Fibroblast of skin of left quadriceps (primary cell): ENCODE data around the gene RPL3.
A peak's percentile ranks its signal among the peaks of the same experiment; 100 is the strongest.
"Not testable (repeated sequence)": the region's sequence is repeated elsewhere in the genome, so short reads cannot be mapped to it uniquely, and the experiment has no call there.

ENCODE experiments used
- DNase-seq, 2 experiments: peaks; one replicate each; pipeline ENCODE4 v3.0.0-alpha.2; 2013; ENCODE audit warnings: low read depth in 2 of 2

Gene RPL3

DNA sequence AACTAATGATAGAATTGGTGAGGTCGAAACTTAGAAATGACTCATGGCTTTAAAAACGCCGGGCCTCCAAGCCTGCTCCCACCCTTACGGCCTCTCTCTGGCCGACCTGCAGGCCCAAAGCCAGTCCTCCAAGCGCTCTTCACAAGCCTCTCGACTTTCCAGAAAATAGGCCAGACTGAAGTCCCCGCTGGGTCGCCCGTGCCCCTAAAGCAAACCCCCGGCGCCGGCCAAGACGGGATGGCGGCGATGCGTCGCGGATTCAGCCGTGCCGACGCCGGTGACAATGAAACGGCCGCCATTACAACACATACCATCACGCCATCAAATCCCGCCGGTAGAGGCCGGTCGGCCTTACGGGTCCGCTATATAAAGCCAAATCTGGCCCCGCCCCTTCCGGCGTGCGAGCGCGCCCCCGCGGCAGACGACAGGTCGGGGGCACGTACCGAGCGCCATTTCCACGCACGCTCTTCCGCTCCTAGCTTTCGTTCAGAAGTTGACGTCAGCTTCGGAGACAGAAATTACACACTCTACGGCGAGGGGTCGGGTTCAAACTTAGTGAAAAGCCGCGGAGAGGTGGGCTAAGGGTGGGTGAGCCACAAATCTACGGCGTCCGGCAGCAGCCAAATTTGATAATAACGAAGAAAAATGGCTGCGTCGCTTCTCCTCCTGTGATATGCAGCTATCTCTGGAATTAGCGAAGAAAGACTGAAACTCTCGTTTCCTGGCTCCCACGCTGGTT lies at the start of gene RPL3:
Gene RPL3, minus strand, starts transcription at position 340 of the 739 bp plus-strand sequence. Its CDS starts 26 bp downstream, at position 314.
- peak; percentile 99 to 100 for DNase-seq

DNA sequence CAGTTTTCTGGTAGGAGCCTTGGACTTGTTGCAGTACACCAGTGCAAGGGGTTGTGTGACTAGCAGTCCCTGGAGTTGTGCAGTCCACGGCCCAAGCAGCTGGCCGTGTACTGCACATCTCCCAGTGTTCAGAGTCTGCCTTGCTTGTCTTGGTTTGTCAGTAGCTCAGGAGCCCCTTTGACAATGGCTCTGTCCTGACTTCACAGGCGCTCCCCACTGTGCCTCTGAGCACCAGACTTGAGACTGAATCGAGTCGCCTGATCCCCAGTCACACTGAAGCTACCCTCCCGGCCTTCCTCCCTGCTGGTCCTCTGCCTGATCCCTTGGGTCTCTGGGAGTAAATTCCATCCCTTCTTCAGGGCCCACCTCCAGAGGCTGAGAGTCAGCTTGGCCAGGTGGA lies 49.8 kb upstream of the RPL3 start:
- DNase-seq = no peak

DNA sequence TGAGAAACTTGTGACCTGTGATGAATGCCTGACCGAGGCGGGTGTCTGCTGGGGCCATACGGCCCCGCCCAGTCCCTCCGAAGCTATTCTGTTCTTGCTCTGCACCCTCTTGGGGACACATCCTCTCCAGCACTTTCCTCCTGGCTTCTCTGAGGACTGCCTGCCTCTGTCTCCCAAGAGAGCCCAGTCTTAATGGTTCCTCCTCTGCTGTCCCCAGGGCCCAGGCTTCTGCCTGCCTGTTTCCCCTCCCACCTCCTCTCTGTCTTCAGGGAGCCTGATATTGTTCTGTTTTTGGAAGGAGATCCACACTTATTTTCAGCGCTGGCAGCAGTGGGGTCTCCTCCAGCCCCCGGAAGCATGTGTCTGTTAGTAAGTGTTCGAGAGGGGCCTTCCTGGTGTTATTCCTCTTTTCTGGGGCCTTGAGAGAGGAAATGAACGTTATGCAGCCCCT lies 49.1 kb upstream of the RPL3 start:
- no peak for DNase-seq

DNA sequence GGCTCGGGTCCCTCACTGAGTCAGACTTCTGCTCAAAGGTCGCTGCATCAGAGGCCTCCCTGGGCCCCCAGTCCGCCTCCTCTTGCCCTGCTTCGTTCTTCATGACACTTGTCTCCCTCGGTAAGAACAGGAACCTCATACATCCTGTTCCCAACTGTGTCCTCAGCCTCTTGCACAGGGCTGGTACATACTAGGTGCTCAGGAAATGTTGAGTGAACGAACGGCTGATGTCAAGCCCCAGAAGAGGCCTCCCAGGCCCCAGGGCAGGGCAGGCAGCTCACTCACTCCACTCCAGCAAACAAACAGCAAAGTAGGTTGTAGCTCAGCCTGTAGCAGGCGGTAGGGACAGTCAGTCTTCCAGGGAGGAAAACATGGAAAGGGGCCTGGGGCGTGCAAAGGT lies 47.6 kb upstream of the RPL3 start:
- DNase-seq = no peak

DNA sequence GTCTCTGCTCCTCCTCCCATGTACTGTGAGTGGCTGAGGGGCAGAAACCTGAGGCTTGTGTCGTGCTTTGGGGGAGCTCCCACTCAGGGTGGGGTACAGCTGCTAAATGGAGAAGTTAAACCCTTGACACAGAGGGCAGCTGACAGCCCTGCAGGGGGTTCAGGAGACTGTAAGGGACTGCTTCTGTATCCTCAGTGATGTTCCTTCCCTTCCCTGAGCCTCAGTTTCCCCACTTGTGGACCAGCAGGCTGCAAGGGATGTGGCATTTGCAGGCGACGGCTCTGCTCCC lies 46.0 kb upstream of the RPL3 start:
- no peak for DNase-seq

DNA sequence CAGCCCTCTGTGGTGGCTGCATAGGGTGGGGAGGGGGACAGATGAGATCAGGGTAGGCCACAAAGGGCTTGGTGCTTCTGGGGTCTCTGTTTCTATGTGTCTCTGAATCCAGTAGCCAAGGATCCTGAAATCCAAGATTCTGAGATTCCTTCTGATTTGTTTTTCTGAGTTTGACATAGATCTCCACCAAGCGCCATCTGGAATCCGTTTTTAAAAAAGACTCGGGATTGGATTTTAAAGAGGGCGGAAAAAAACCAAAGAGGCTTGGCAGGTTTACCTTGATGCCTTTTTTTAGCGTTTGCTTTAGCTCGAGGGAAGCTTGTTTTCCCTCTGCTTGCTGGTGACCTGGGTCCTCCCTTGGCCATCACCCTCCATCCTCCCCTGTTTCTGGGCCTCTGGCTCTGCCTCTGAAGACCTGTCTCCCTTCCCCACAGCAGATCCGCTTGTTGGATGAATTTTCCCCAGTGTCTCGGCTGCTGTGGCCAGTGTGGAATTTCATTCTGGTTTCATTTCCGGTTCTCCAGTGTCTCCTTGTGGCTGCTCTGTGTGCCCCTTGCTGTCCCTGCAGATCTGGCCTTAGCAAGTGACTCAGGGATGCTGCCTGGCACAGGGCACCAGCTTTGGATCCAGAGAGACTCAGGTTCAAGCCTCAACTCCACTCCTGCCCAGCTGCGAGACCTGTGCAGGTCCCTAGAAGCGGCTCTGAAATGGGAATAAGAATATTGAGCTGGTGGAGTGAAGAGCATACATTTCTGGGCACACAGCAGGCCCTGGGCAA lies 45.5 kb upstream of the RPL3 start:
- no peak for DNase-seq

DNA sequence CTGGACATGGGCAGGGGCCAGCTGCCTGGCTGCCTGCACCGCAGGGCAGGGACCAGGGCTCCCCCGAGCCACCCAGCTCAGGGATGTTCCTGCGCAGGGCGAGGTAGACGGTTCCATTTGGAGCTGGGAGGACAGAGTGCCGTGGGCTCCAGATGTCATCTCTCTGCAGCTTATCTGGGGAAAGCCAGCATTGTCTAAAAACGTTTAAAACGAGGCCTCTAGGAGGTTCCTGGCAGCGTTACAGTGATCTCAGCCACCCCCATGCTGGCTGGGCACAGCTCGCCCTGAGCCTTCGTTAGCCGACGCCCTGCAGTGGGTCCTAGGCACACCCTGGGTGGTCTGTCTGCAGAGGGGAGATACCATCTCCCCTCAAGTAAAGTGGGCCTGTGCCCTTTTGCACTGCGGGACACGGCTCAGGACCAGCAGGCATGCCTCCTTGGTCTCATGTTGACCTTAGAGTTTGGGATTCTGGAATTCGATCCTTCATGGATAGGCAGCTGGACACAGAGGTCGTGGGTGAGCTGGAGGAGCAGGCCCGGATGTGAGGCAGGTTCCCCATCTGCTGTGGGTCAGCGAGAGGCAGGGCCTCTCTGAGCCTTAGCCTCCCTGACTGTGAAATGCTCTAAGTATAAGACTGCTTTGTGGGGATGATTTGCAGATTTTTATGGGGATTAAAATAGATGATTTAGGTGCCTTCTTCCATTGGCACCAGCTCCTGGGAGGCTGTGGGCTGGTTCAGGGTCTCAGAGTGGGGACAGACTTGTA lies 44.5 kb upstream of the RPL3 start:
- DNase-seq = no peak

DNA sequence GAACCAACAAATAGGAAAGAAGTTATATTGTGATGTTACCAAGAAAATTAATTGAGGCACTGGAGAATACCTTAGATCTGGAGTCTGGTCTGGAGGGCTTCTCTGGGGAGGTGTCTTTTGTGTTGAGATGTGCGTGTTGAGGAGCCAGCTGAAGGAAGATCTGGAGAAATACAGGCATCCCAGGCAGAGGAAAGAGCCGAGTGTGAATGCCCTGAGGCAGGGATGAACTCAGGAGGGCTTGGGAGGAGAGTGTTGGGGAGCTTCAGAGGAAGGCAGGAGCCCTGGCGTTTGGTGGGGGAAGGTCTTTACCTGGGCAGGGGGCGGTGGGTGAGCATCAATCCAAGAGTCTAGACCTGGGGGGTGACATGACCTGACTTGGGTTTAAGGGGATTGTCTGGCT lies 43.5 kb upstream of the RPL3 start:
- no peak for DNase-seq

DNA sequence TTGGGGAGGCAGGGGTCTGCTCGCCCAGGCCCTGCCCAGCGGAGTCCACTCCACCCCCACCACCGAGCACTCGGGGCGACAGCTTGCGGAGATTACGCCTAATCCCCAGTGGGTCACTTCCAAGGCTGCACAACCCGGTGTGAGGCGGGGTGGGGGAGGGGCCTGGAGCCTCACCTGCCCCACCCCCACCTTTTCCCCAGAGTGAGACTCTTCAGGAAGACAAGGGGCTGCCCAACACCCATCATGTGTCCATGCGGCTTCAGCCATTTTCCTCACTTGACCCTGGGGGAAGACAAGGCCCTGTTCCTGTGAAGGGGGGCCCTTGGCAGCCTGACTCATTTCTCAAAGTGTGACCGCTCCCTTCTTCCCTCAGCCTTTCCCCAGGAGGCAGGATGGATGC lies 42.8 kb upstream of the RPL3 start:
- DNase-seq = no peak

DNA sequence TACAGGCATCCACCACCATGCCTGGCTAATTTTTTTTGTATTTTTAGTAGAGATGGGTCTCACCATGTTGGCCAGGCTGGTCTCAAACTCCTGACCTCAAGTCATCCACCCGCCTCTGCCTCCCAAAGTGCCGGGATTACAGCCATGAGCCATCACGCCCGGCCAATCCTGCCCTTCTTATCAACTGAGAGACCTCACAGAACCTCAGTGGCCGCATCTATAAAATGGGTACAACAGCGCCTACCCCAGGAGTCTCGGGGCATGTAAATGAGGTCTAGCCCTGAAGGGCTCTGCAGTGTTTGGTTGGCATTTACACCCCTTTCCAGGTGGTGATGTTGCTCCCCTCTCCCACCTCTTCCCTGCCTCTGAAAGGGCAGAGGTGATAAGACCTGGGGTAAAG lies 42.1 kb upstream of the RPL3 start:
- no peak for DNase-seq

DNA sequence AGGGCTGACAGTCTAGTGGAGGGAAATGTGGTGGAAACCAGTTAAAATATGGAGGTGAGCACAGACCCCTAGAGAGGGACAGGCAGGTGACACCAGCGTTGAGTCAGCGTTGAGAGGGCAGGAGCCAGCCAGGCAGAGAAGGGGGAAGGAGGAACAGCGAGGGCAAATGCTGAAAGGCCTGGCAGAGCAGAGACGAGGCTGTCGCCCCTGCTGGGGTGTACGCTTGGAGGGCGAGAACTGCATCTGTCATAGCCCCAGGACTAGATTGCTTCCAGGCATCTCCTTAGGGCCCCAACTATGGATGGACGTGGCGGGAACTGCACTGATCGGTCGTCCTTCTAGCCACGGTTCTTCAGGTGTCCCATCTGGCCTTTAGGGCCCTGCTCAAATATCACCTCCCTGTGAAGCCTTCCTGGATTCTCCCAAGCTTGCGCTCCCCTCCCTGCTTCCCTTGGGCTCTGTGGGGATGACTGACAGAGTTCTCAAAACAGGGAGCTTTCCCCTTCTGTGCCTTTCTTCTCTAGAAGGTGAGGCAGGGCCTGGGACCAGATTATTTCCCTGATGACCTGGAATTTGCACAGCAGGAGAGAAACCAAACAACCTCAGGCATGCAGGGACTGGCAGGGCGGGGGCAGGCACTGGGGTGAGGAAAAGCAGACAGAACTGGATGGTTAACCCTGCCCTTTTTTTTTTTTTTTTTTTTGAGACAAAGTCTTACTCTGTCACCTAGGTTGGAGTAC lies 41.4 kb upstream of the RPL3 start:
- DNase-seq = no peak

DNA sequence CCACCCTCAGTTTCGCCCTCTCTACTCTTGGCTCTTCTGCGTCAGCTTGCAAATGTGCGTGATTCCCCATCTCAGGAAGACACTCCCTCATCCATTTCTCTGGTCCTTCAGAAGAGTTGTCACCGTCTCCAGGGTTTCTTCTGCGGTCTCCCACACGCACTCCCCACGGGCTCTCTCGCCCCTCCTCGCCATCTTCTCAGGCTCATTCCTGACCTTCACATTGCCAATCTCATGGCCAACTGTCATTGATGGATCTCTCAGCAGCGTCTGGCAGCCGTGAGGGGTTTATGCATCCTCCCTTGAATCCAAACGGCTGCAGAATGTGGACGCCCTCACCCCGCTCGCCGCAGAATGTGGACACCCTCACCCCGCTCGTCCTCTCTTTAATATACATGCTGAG lies 40.8 kb upstream of the RPL3 start:
- DNase-seq = no peak

DNA sequence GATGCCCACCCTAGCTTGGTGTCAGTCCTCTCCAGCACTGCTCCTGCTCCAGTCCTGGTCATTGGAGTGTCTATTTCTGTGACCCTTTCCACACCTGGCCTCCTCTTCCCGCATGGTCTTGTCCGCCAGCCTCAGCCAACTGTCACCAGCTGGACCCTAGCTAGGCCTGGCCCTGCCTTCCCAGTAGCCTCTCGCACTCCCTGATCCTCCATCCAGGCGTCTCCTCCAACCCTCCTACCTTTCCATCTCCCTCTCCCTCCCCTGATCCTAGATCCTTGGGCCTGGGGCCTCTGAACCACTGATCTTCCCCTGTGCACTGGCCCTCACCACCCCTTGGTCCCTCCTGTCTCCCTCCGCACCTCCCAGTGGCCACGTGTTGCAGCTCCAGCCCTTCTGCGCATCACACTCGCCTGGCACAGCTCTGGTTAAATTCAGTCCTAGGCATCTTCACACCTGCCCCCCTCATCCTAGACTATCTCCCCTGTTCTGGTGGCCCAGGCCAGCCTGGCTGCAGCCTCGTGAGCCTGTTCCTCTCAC lies 40.3 kb upstream of the RPL3 start:
- DNase-seq = no peak

DNA sequence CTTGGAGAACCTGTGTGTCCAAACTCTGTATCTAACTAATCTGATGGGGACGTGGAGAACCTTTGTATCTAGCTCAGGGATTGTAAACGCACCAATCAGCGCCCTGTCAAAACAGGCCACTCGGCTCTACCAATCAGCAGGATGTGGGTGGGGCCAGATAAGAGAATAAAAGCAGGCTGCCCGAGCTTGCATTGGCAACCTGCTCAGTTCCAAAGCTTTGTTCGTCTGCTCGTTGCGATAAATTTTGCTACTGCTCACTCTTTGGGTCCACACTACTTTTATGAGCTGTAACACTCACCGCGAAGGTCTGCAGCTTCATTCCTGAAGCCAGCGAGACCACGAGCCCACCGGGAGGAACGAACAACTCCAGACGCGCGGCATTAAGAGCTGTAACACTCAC lies 38.8 kb upstream of the RPL3 start:
- DNase-seq = not testable (repeated sequence)

DNA sequence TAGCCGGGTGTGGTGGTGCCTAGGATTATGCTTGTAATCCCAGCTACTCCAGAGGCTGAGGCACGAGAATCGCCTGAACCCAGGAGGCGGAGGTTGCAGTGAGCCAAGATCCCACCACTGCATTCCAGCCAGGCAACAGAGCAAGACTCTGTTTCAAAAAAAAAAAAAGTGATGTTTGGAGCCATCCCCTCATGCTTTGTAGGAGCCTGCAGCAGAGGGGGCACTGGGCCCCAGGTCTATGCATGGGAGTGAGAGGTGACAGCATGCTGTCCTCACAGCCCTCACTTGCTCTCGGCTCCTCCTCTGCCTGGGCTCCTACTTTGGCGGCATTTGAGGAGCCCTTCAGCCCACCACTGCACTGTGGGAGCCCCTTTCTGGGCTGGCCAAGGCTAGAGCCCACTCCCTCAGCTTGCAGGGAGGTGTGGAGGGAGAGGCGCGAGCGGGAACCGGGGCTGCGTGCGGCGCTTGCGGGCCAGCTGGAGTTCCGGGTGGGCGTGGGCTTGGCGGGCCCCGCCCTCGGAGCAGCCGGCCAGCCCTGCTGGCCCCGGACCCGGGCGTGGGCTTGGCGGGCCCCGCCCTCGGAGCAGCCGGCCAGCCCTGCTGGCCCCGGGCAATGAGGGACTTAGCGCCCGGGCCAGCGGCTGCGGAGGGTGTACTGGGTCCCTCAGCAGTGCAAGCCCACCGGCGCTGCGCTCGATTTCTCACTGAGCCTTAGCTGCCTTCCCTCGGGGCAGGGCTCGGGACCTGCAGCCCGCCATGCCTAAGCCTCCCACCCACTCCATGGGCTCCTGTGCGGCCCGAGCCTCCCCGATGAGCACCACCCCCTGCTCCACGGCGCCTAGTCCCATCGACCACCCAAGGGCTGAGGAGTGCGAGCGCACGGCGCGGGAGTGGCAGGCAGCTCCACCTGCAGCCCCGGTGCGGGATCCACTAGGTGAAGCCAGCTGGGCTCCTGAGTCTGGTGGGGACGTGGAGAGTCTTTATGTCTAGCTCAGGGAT lies 38.0 kb upstream of the RPL3 start:
- not testable (repeated sequence) for DNase-seq

DNA sequence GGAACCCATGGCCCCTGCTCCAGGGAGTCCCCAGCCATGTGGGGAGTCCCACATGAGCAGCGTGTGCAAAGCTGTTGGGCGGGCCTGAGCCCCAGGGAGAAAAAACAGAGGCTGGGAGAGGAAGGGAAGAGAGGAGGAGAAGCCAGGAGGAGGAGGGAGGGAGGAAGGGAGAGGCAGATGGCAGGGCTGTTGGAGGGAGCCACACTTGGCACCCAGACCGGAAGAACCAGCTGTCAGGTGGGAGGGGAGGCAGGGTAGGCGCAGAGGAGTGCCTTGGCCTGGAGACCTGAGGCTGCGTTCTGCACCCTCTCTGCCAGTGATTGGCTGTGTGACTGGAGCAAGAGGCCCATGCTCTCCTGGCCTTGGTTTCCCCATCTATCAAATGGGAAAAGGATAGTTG lies 37.0 kb upstream of the RPL3 start:
- DNase-seq = no peak

DNA sequence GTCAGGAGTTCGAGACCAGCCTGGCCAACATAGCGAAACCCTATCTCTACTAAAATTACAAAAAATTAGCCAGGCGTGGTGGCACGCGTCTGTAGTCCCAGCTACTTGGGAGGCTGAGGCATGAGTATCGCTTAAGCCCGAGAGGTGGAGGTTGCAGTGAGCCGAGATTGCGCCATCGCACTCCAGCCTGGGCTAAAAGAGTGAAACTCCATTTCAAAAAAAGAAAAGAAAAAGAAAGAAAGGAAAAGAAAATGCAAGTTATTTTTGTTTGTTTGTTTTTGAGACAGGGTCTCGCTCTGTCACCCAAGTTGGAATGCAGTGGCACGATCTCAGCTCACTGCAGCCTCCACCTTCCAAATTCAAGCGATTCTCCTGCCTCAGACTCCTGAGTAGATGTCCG lies 36.4 kb upstream of the RPL3 start:
- not testable (repeated sequence) for DNase-seq

DNA sequence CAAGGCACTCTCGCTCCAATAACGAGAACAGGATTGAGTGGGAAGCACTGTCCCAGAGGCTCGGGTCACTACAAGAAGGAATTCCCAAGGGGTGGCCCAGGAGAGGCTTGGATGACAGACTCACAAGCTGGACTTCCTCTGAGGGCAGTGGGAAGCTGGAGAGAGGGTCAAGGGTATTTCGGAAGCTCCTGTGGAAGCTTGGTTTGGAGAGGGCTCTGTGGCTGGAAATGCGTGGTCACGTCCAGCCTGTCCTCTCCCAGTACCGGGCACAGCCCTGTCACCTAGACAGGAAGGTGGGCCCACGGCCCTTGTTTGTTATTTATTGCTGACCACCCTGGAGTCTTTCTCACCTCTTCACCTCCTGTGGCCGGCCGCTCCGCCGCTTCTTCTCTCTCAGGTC lies 35.7 kb upstream of the RPL3 start:
- no peak for DNase-seq

DNA sequence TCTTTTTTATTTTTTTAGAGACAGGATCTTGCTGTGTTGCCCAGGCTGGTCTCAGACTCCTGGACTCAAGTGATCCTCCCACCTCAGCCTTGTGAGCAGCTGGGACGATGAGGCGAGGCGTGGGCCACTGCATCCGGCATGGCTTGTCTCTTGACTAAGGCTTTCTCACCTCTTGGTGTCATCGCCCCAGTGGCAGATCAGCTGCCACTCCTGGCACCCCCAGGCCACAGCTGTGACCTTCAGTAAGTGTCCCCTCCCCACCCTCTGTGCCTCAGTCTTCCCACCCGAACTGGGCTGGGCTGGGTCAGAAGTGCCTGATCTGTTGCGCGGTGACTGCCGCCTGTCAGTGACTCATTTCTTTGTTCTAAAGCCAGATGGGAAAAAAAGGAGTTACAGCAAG lies 33.9 kb upstream of the RPL3 start:
- DNase-seq = no peak

DNA sequence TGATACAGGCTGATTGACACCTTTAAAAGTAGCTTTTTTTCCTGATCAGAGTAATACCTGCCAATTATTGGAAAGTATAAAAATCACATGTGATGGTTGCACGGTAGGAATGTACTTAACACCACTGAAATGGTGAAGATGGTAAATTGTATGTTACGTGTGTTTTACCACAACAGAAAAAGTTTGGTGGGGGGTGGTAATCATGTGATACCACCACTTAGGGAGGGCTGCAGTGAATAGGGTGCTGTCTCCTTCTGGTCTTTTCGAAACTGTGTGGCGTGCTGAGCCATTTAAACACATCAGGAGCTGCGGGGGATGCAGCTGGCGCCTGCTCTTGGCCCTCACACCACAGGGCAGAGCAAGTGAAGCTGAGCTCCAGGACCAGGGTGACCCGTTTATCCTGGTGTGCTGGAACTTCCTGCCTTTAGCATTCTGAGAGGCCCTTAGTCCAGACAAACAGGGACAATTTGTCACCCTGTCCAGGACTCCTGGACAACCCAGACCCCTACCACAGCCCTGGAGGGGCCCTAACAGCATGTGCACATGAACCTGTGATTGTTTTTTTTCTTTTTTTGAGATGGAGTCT lies 33.0 kb upstream of the RPL3 start:
- no peak for DNase-seq
